ENCODE measurements around the gene UNC93A.

GRCh38 chr6:167282165-167282564 lies 8.9 kb upstream of the UNC93A start:
- TF ChIP-seq POLR2AphosphoS5 (IDR thresholded peaks at IDR 0.05) (no peak), CTCF (IDR thresholded peaks at IDR 0.05) (no peak), POLR2A (IDR thresholded peaks at IDR 0.05) (no peak), EP300 (IDR thresholded peaks at IDR 0.05) (no peak)

All from upper lobe of left lung (tissue), 4 donors.